Right lobe of liver (tissue), 6 donors: ENCODE measurements around the gene NCDN. TPM values are rescaled to one million over a fixed set of nuclear protein-coding genes. Genes with fewer than 3 reads are reported as not detected.
A peak's percentile ranks its signal among the peaks of the same experiment; 100 is the strongest.

Experiments used
- ATAC-seq, 4 donors: fragments of 200-7000 bp; cut with Tn5 transposase; one replicate each; pipeline ENCODE4 v1.9.1; 2020; ENCODE audit warnings: mild to moderate bottlenecking in 4 of 4, moderate library complexity in 4 of 4
- DNase-seq, 3 donors: peaks; one replicate each; pipeline ENCODE4 v3.0.0-alpha.2; 2020
- H3K27ac ChIP-seq, 3 donors: fragments of 200-600 bp; one replicate each; pipeline ENCODE4 v1.8.0; 2022
- H3K27me3 ChIP-seq, 2 donors: fragments of 200-600 bp; one replicate each; pipeline ENCODE4 v1.8.0; 2022
- H3K36me3 ChIP-seq, 4 donors: fragments of 200-600 bp; sonication (generic) in 1 of 4; one replicate each; pipeline versions ENCODE4 v1.5.1 to v1.8.0; 2017 to 2022; ENCODE audit warnings: control low read depth in 1 of 4
- H3K4me1 ChIP-seq, 4 donors: fragments of 200-600 bp; sonication (generic) in 1 of 4; one replicate each; pipeline versions ENCODE4 v1.5.1 to v1.8.0; 2017 to 2022; ENCODE audit warnings: control low read depth in 1 of 4
- H3K4me3 ChIP-seq, 3 donors: fragments of 200-600 bp; one replicate each; pipeline ENCODE4 v1.8.0; 2022
- H3K9me3 ChIP-seq, 4 donors: fragments of 200-600 bp; sonication (generic) in 1 of 4; one replicate each; pipeline versions ENCODE4 v1.5.1 to v1.8.0; 2017 to 2022; ENCODE audit warnings: control low read depth in 1 of 4
- CTCF ChIP-seq, 4 donors: fragments of 200-600 bp in 3 of 4; fragments of 450-650 bp in 1 of 4; IDR thresholded peaks; one replicate each; pipeline versions ENCODE4 v1.5.1 to v1.8.0; 2016 to 2022; ENCODE audit warnings: antibody characterized with exemption in 4 of 4, mild to moderate bottlenecking in 2 of 4
- POLR2A ChIP-seq: fragments of 450-650 bp; IDR thresholded peaks from one replicate; pipeline ENCODE4 v1.6.1; 2017; ENCODE audit warnings: antibody characterized with exemption, mild to moderate bottlenecking
- WGBS: methylation state at CpG from one replicate; pipeline ENCODE4 v1.1.6; 2018; ENCODE audit warnings: low coverage, low lambda C conversion rate; ENCODE audit not compliant: insufficient coverage; ENCODE audit errors: missing lambda C conversion rate; 5-methylcytosine and 5-hydroxymethylcytosine counted together
- intact Hi-C, 2 donors: fragments of 100-400 bp; cut with DNase I; formaldehyde crosslinking; loops; one replicate each; pipeline versions ENCODE4 v1.11.2 to v1.14.1; 2022
- total RNA-seq, 6 experiments: library from RNA; depleted of rRNA in 2 of 6; stranded (reverse); fragments of >200 nt in 2 of 6; fragmentation: NEBNext Ultra II Directional in 3 of 6; extraction: Animal tissue kit (Norgen Biotek cat#: 25700) in 3 of 6; gene quantifications; one replicate each; pipeline versions ENCODE4 v1.1.0 to v1.2.4, GENCODE V29; 2016 to 2023
- donor health status: DM: no; HTN: yes; CAD: no.
- donor health status: DM: no; HTN: no; CAD: no.
- donor health status: DM: no; HTN: no; CAD: no.
- donor health status: DM: no; HTN: yes; CAD: no.
- donor health status: DM: no; HTN: yes; CAD: no.

NCDN gene
- total RNA-seq, 6 experiments from 2014 or later: 5.9 to 11.7 (median 7.3) TPM

GRCh38 chr1:35564037-35564883 is 6.7 kb downstream of the NCDN start:
- Histone ChIP-seq H3K4me3 (no peak overlapping the region), H3K27me3 (no peaks in the 10 kb centered on the region), H3K27ac (no peak overlapping the region), H3K4me1 (peaks cover 0 to 9% (median 2%) of the 10 kb centered on the region in 4 donors), H3K36me3 (peaks cover 0 to 3% (median 0%) of the 10 kb centered on the region in 4 donors), H3K9me3 (no peaks in the 10 kb centered on the region)
- DNase-seq: peak in 2 of 3 donors; percentile 73 to 78
- TF ChIP-seq POLR2A (no peak), CTCF (IDR thresholded peaks at IDR 0.05) (peak; percentile 66 to 79 (median 74))
- whole genome bisulfite sequencing: 61% methylated on average over 4 of the region's 9 CpGs
- intact Hi-C loops: loop anchor here (5.0 to 10.0 kb wide), 4 partner anchors 112 to 359 kb away; no protein-coding TSS in a partner anchor
- peak; percentile 46 to 64 (median 54) for ATAC-seq

GRCh38 chr1:35564884-35565741 is 7.5 kb downstream of the NCDN start:
- no peak for ATAC-seq
- no peaks in the 10 kb centered on the region for H3K9me3 ChIP-seq
- H3K27me3 ChIP-seq: no peaks in the 10 kb centered on the region
- H3K4me1 ChIP-seq: peaks cover 0 to 9% (median 2%) of the 10 kb centered on the region in 4 donors
- peaks cover 0 to 3% (median 0%) of the 10 kb centered on the region in 4 donors for H3K36me3 ChIP-seq
- DNase-seq: peak in 1 of 3 donors; percentile 47
- no peak for TF ChIP-seq CTCF (IDR thresholded peaks at IDR 0.05)
- H3K4me3 ChIP-seq: no peak overlapping the region
- intact Hi-C loops: loop anchor here (5.0 to 10.0 kb wide), 5 partner anchors 113 to 360 kb away; no protein-coding TSS in a partner anchor
- no peak overlapping the region for H3K27ac ChIP-seq
- WGBS: 60% methylated on average over 4 of the region's 28 CpGs

DNA sequence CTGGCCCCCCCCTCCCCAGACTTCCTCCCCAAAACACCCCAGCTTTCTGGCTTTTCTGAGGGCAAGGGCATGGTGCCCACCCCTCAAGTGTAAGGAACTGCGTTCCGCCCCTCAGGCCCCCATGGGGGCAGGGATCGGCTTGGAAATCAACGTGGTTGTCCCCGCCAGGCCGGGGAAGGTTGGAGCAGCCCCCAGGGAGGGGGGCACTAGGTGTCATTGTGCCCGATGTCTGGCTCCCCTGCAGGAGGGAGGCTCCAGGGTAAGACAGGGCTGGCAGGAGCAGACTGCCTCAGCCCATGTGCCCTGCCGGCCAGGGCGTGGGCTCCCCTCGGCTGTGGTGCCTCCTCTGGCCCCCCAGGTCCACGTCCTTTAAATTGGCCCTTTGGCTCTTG is 8.1 kb downstream of the NCDN start:
- Histone ChIP-seq H3K4me3 (no peak overlapping the region), H3K27ac (no peak overlapping the region), H3K9me3 (no peaks in the 10 kb centered on the region), H3K27me3 (no peaks in the 10 kb centered on the region), H3K4me1 (peaks cover 0 to 5% (median under 1%) of the 10 kb centered on the region in 4 donors), H3K36me3 (peaks cover 0 to 3% (median 0%) of the 10 kb centered on the region in 4 donors)
- no peak for ATAC-seq
- peak in 1 of 3 donors; percentile 43 for DNase-seq
- 87% methylated on average over 6 of the region's 11 CpGs for WGBS
- intact Hi-C loops: loop anchor here (5.0 to 10.0 kb wide), 4 partner anchors 113 to 361 kb away; no protein-coding TSS in a partner anchor
- TF ChIP-seq POLR2A (no peak), CTCF (IDR thresholded peaks at IDR 0.05) (no peak)

DNA sequence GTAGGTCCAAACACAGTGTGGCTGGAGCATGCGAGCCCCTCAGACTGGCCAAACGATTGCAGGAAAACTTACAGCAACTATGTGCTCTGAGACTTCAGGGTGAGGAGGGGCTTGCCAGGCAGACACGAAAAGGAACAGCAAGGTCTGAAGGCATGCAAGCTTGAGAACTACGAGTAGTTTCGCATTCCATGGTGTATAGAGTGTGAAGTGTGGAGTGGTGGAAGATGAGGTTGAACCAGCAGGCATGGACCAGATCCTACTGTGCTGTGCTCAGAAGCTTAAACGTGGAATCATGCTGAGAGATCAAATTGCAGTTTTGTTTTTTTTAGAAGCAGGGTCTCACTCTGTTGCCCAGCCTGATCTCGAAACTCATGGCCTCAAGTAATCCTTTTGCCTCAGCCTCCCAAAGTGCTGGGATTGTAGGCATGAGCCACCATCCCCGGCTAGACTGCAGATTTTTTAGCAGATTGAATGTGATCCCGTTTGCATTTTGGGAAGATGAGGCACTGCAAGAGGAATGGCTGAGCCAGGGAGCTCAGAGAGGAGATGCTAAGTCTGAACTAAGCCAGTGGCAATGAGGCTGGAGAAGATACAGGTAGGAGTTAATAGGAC is 10.5 kb downstream of the NCDN start:
- no peaks in the 10 kb centered on the region for H3K36me3 ChIP-seq
- no peaks in the 10 kb centered on the region for H3K9me3 ChIP-seq
- H3K4me3 ChIP-seq: no peak overlapping the region
- no peak for DNase-seq
- H3K4me1 ChIP-seq: peaks cover 0 to 2% (median 0%) of the 10 kb centered on the region in 4 donors
- 64% methylated on average over 6 of the region's 9 CpGs for WGBS
- H3K27me3 ChIP-seq: peaks cover 0 to 12% of the 10 kb centered on the region in 2 donors
- TF ChIP-seq POLR2A: no peak
- no peak for TF ChIP-seq CTCF (IDR thresholded peaks at IDR 0.05)
- no peak overlapping the region for H3K27ac ChIP-seq
- ATAC-seq: no peak
- intact Hi-C loops: loop anchor here (5.0 to 10.0 kb wide), 4 partner anchors 116 to 363 kb away; no protein-coding TSS in a partner anchor
